ENCODE measurements around the gene UBE2L5.
"Not testable (repeated sequence)": the region's sequence is repeated elsewhere in the genome, so short reads cannot be mapped to it uniquely, and the experiment has no call there.

- TF ChIP-seq, protein P1, sequence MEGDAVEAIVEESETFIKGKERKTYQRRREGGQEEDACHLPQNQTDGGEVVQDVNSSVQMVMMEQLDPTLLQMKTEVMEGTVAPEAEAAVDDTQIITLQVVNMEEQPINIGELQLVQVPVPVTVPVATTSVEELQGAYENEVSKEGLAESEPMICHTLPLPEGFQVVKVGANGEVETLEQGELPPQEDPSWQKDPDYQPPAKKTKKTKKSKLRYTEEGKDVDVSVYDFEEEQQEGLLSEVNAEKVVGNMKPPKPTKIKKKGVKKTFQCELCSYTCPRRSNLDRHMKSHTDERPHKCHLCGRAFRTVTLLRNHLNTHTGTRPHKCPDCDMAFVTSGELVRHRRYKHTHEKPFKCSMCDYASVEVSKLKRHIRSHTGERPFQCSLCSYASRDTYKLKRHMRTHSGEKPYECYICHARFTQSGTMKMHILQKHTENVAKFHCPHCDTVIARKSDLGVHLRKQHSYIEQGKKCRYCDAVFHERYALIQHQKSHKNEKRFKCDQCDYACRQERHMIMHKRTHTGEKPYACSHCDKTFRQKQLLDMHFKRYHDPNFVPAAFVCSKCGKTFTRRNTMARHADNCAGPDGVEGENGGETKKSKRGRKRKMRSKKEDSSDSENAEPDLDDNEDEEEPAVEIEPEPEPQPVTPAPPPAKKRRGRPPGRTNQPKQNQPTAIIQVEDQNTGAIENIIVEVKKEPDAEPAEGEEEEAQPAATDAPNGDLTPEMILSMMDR (conservative IDR thresholded peaks at IDR 0.05; ENCODE audit: low read length), result not testable (repeated sequence)
- not testable (repeated sequence) for TF ChIP-seq EZH2phosphoT487 (IDR thresholded peaks at IDR 0.05; ENCODE audit: borderline replicate concordance)
Measured at GRCh38 chr13:30451476-30451875, 29.2 kb downstream of the UBE2L5 start.

All from Loucy (cell line).